ENCODE results near the gene CFAP69. TPM values are rescaled to one million over a fixed set of nuclear protein-coding genes. Genes with fewer than 3 reads are reported as not detected.

The CFAP69 gene
- total RNA-seq, 1 experiment from 2014 or later = 15.0 TPM

- Histone ChIP-seq H3K36me3 (ENCODE audit: low read depth) (no peaks in the 10 kb centered on the region), H4K20me1 (ENCODE audit: insufficient read depth) (no peaks in the 10 kb centered on the region), H3K9me3 (ENCODE audit: insufficient read depth, low read depth) (no peaks in the 10 kb centered on the region), H3K4me3 (no peak overlapping the region), H3K27ac (no peak overlapping the region), H3K4me1 (replicated peaks; ENCODE audit: insufficient read depth) (no peaks in the 10 kb centered on the region), H3K79me2 (ENCODE audit: low read depth) (no peaks in the 10 kb centered on the region), H2AFZ (no peak overlapping the region), H3K27me3 (ENCODE audit: insufficient read depth, low read depth) (no peaks in the 10 kb centered on the region), H3K9me2 (ENCODE audit: insufficient read depth) (no peaks in the 10 kb centered on the region), H3F3A (ENCODE audit: insufficient read depth, low read depth) (no peaks in the 10 kb centered on the region), H3K4me2 (no peak overlapping the region)
- no peak for DNase-seq
- intact Hi-C loops (cut with micrococcal nuclease; ENCODE audit: unreplicated experiment) = no loop called here
- no peak for TF ChIP-seq CTCF (conservative IDR thresholded peaks at IDR 0.05)
- no peak for TF ChIP-seq EZH2 (IDR thresholded peaks at IDR 0.05; ENCODE audit: low read depth)
- BruUV-seq (replicated peaks) = no TSS peak
- ChIA-PET POLR2A (ENCODE audit: unreplicated experiment) (no interaction called here), CTCF (no interaction called here)
These were observed 19.8 kb upstream of the CFAP69 start for GRCh38 chr7:90225181-90225580.

GRCh38 chr7:90225601-90226000, 19.4 kb upstream of the CFAP69 start:
- ChIA-PET POLR2A (ENCODE audit: unreplicated experiment) (no interaction called here), CTCF (no interaction called here)
- Histone ChIP-seq H3K79me2 (ENCODE audit: low read depth) (no peaks in the 10 kb centered on the region), H3K27me3 (ENCODE audit: insufficient read depth, low read depth) (no peaks in the 10 kb centered on the region), H2AFZ (no peak overlapping the region), H3K4me3 (no peak overlapping the region), H3F3A (ENCODE audit: insufficient read depth, low read depth) (no peaks in the 10 kb centered on the region), H4K20me1 (ENCODE audit: insufficient read depth) (no peaks in the 10 kb centered on the region), H3K9me2 (ENCODE audit: insufficient read depth) (no peaks in the 10 kb centered on the region), H3K4me2 (no peak overlapping the region), H3K9me3 (ENCODE audit: insufficient read depth, low read depth) (no peaks in the 10 kb centered on the region), H3K27ac (no peak overlapping the region), H3K36me3 (ENCODE audit: low read depth) (no peaks in the 10 kb centered on the region), H3K4me1 (replicated peaks; ENCODE audit: insufficient read depth) (no peaks in the 10 kb centered on the region)
- TF ChIP-seq CTCF (conservative IDR thresholded peaks at IDR 0.05) = no peak
- no peak for TF ChIP-seq EZH2 (IDR thresholded peaks at IDR 0.05; ENCODE audit: low read depth)
- no peak for DNase-seq
- intact Hi-C loops (cut with micrococcal nuclease; ENCODE audit: unreplicated experiment) = no loop called here
- BruUV-seq (replicated peaks) = no TSS peak

GRCh38 chr7:90227259-90227658, 17.7 kb upstream of the CFAP69 start:
- no peaks in the 10 kb centered on the region for H3K27me3 ChIP-seq (ENCODE audit: insufficient read depth, low read depth)
- no peaks in the 10 kb centered on the region for H3K79me2 ChIP-seq (ENCODE audit: low read depth)
- no peak overlapping the region for H3K27ac ChIP-seq
- no peaks in the 10 kb centered on the region for H3K9me3 ChIP-seq (ENCODE audit: insufficient read depth, low read depth)
- H3K4me1 ChIP-seq (replicated peaks; ENCODE audit: insufficient read depth) = no peaks in the 10 kb centered on the region
- H3K9me2 ChIP-seq (ENCODE audit: insufficient read depth) = no peaks in the 10 kb centered on the region
- intact Hi-C loops (cut with micrococcal nuclease; ENCODE audit: unreplicated experiment) = no loop called here
- H2AFZ ChIP-seq = no peak overlapping the region
- BruUV-seq (replicated peaks) = no TSS peak
- CTCF ChIA-PET = no interaction called here
- H3F3A ChIP-seq (ENCODE audit: insufficient read depth, low read depth) = no peaks in the 10 kb centered on the region
- POLR2A ChIA-PET (ENCODE audit: unreplicated experiment) = no interaction called here
- no peaks in the 10 kb centered on the region for H3K36me3 ChIP-seq (ENCODE audit: low read depth)
- H3K4me3 ChIP-seq = no peak overlapping the region
- no peak for DNase-seq
- TF ChIP-seq CTCF (conservative IDR thresholded peaks at IDR 0.05) (no peak), EZH2 (IDR thresholded peaks at IDR 0.05; ENCODE audit: low read depth) (no peak)
- H3K4me2 ChIP-seq = no peak overlapping the region
- H4K20me1 ChIP-seq (ENCODE audit: insufficient read depth) = no peaks in the 10 kb centered on the region

Data from PC-9 (cell line).